GM23338 (cell line): ENCODE results near the gene RPS21. TPM values are rescaled to one million over a fixed set of nuclear protein-coding genes. Genes with fewer than 3 reads are reported as not detected.

ENCODE experiments used
- ATAC-seq: fragments of 200-7000 bp; cut with Tn5 transposase; 3 replicates; pipeline ENCODE4 v1.9.1; 2020
- DNase-seq: peaks from one replicate; pipeline ENCODE4 v3.0.0-alpha.2; 2015; ENCODE audit warnings: low spot score
- H2AFZ ChIP-seq: fragments of 200-600 bp; sonication (generic); 2 replicates; pipeline ENCODE4 v1.8.0; 2016; ENCODE audit warnings: antibody characterized with exemption, mild to moderate bottlenecking, moderate library complexity
- H3F3A ChIP-seq: fragments of 200-600 bp; sonication (generic); replicated peaks from 2 replicates; pipeline ENCODE4 v1.8.0; 2017; ENCODE audit warnings: antibody characterized with exemption, mixed run types, low read depth
- H3K27ac ChIP-seq: fragments of 200-600 bp; sonication (generic); 2 replicates; pipeline ENCODE4 v1.6.1; 2016; ENCODE audit warnings: low read depth
- H3K27me3 ChIP-seq: fragments of 200-600 bp; sonication (generic); 2 replicates; pipeline ENCODE4 v1.8.0; 2016; ENCODE audit warnings: mild to moderate bottlenecking, mixed run types, moderate library complexity; ENCODE audit not compliant: insufficient read depth
- H3K36me3 ChIP-seq: fragments of 200-600 bp; sonication (generic); 2 replicates; pipeline ENCODE4 v1.8.0; 2016; ENCODE audit warnings: mild to moderate bottlenecking; ENCODE audit not compliant: insufficient read depth
- H3K4me1 ChIP-seq: fragments of 200-600 bp; sonication (generic); 2 replicates; pipeline ENCODE4 v1.8.0; 2016; ENCODE audit warnings: mild to moderate bottlenecking, moderate library complexity; ENCODE audit not compliant: insufficient read depth
- H3K4me2 ChIP-seq: fragments of 200-600 bp; sonication (generic); 2 replicates; pipeline ENCODE4 v1.7.1; 2017; ENCODE audit warnings: mixed run types
- H3K4me3 ChIP-seq: fragments of 200-600 bp; sonication (generic); 2 replicates; pipeline ENCODE4 v1.6.1; 2016; ENCODE audit warnings: mixed run types
- H3K79me2 ChIP-seq: fragments of 200-600 bp; sonication (generic); replicated peaks from 2 replicates; pipeline ENCODE4 v1.8.0; 2017; ENCODE audit warnings: mild to moderate bottlenecking; ENCODE audit not compliant: insufficient read depth
- H3K9me2 ChIP-seq: fragments of 200-600 bp; sonication (generic); 2 replicates; pipeline ENCODE4 v1.8.0; 2017; ENCODE audit not compliant: insufficient read depth
- H4K20me1 ChIP-seq: fragments of 200-600 bp; sonication (generic); replicated peaks from 2 replicates; pipeline ENCODE4 v1.8.0; 2017; ENCODE audit warnings: mild to moderate bottlenecking; ENCODE audit not compliant: insufficient read depth
- H3K27ac Mint-ChIP-seq: 2 replicates; pipeline ENCODE4 v1.8.0; 2020; ENCODE audit warnings: inconsistent platforms, mild to moderate bottlenecking, moderate library complexity, mixed read lengths
- H3K27me3 Mint-ChIP-seq: 3 replicates; pipeline ENCODE4 v1.8.0; 2022; ENCODE audit warnings: low read depth, mild to moderate bottlenecking, moderate library complexity, mixed read lengths, inconsistent platforms; ENCODE audit not compliant: insufficient read depth, poor library complexity
- H3K36me3 Mint-ChIP-seq: 3 replicates; pipeline ENCODE4 v1.8.0; 2021; ENCODE audit warnings: low read depth, mild to moderate bottlenecking, inconsistent platforms, moderate library complexity, mixed read lengths
- H3K4me1 Mint-ChIP-seq: 3 replicates; pipeline ENCODE4 v1.8.0; 2020; ENCODE audit warnings: mild to moderate bottlenecking, inconsistent platforms, mixed read lengths
- H3K4me3 Mint-ChIP-seq: 3 replicates; pipeline ENCODE4 v1.8.0; 2021; ENCODE audit warnings: moderate library complexity, mild to moderate bottlenecking, inconsistent platforms, mixed read lengths
- H3K9me3 Mint-ChIP-seq: 3 replicates; pipeline ENCODE4 v1.8.0; 2020; ENCODE audit warnings: moderate library complexity, mild to moderate bottlenecking, inconsistent platforms, mixed read lengths
- CREB1 ChIP-seq: fragments of 250-450 bp; sonication (Bioruptor Pico); IDR thresholded peaks from 2 replicates; pipeline ENCODE4 v1.5.0; 2020; ENCODE audit warnings: low read depth, mild to moderate bottlenecking, moderate library complexity
- EZH2 ChIP-seq: fragments of 200-600 bp; sonication (generic); IDR thresholded peaks from one replicate; pipeline ENCODE4 v1.8.0; 2017; ENCODE audit warnings: antibody characterized with exemption, mild to moderate bottlenecking, low read depth; ENCODE audit not compliant: unreplicated experiment
- EZH2phosphoT487 ChIP-seq: fragments of 200-600 bp; sonication (generic); IDR thresholded peaks from one replicate; pipeline ENCODE4 v1.8.1; 2018; ENCODE audit warnings: antibody characterized with exemption; ENCODE audit not compliant: unreplicated experiment
- JUNB ChIP-seq: IDR thresholded peaks from one replicate; pipeline ENCODE4 v1.6.1; 2016; ENCODE audit warnings: antibody characterized with exemption; ENCODE audit not compliant: unreplicated experiment
- NANOG ChIP-seq: IDR thresholded peaks from 2 replicates; pipeline ENCODE4 v1.6.1; 2016; ENCODE audit warnings: antibody characterized with exemption, borderline replicate concordance
- POLR2AphosphoS5 ChIP-seq: IDR thresholded peaks from 2 replicates; pipeline ENCODE4 v1.6.1; 2016; ENCODE audit warnings: antibody characterized with exemption, low read depth
- STAT1 ChIP-seq: IDR thresholded peaks from one replicate; pipeline ENCODE4 v1.6.1; 2016; ENCODE audit warnings: antibody characterized with exemption; ENCODE audit not compliant: unreplicated experiment
- ZNF114 ChIP-seq: fragments of 250-450 bp; sonication (Bioruptor Pico); IDR thresholded peaks from 2 replicates; pipeline ENCODE4 v1.5.0; 2020; ENCODE audit warnings: mild to moderate bottlenecking, moderate library complexity
- ZNF331 ChIP-seq: fragments of 250-450 bp; sonication (Bioruptor Pico); IDR thresholded peaks from 2 replicates; pipeline ENCODE4 v1.5.0; 2020; ENCODE audit warnings: low read depth, mild to moderate bottlenecking, moderate library complexity
- polyA plus RNA-seq: library from polyadenylated mRNA; unstranded; fragments of >200 nt; fragmentation: Nextera tagmentation; extraction: Ambion mirVana; gene quantifications from 2 replicates; pipeline ENCODE4 v1.2.1, GENCODE V29; 2016
- total RNA-seq: library from RNA; depleted of rRNA; stranded (reverse); fragments of >200 nt; shearing (Covaris generic); gene quantifications from 2 replicates; pipeline ENCODE4 v1.2.3, GENCODE V29; 2014
- TF ChIP-seq, protein P1 (sequence below): IDR thresholded peaks from one replicate; pipeline ENCODE4 v1.6.1; 2018; ENCODE audit warnings: antibody characterized with exemption; ENCODE audit not compliant: unreplicated experiment
- TF ChIP-seq, protein P2 (sequence below): fragments of 250-450 bp; sonication (Bioruptor Pico); IDR thresholded peaks from 2 replicates; pipeline ENCODE4 v1.5.0; 2020; ENCODE audit warnings: mild to moderate bottlenecking, moderate library complexity
- TF ChIP-seq, protein P3 (sequence below): IDR thresholded peaks from 2 replicates; pipeline ENCODE4 v1.6.1; 2016; ENCODE audit warnings: antibody characterized with exemption
- TF ChIP-seq, protein P4 (sequence below), 2 experiments: fragments of 200-600 bp in 1 of 2; sonication (generic) in 1 of 2; conservative IDR thresholded peaks; 2 replicates each; pipeline versions ENCODE4 v1.5.1 to v1.6.1; 2016 to 2017; ENCODE audit warnings: antibody characterized with exemption in 2 of 2, low read depth in 2 of 2, mild to moderate bottlenecking in 2 of 2, moderate library complexity in 1 of 2

RPS21 gene
- total and polyA plus RNA-seq, 2 experiments from 2014 or later: 759 to 2,298 TPM

DNA sequence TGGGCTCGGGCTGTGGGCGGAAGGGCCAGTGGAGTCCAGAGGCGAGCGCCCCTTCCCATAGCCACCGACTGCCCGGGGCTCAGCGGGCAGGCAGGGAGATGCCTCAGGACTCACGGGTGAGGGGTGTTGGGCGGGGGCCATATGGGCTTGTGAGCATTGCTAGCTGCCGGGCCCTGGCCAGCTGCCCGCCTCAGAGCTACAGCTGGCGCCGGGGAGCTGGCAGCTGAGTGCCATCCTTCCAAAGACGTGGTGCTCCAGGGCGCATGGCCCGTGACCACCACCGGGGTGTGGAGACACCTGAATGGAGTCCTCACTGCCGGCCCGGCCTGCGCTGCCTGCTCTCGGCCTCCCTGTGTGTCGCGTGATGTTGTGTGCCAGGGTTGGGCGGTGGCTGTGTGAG is 51.0 kb downstream of the RPS21 start:
- H3K9me2 ChIP-seq: no peaks in the 10 kb centered on the region
- no peak overlapping the region for H3K27ac ChIP-seq
- H3K4me2 ChIP-seq: no peak overlapping the region
- H3F3A ChIP-seq: 0 out of 2 replicates have a peak, but pooled peaks cover 4% of the 10 kb centered on the region
- Mint-ChIP-seq H3K27me3 (peaks cover 20% of the 10 kb centered on the region), H3K27ac (no peak overlapping the region), H3K9me3 (no peaks in the 10 kb centered on the region), H3K4me1 (no peaks in the 10 kb centered on the region; the same call in 2 of the 3 replicates), H3K4me3 (no peak overlapping the region), H3K36me3 (no peaks in the 10 kb centered on the region)
- ATAC-seq (peak; percentile 77), DNase-seq (peak; percentile 48)
- H3K36me3 ChIP-seq: no peaks in the 10 kb centered on the region
- H4K20me1 ChIP-seq: no peaks in the 10 kb centered on the region
- no peak overlapping the region for H3K4me3 ChIP-seq
- H3K4me1 ChIP-seq: no peaks in the 10 kb centered on the region
- TF ChIP-seq NANOG (no peak), STAT1 (no peak), EZH2 (no peak), EZH2phosphoT487 (no peak), JUNB (no peak), ZNF114 (CRISPR knock-in tag) (no peak), CREB1 (CRISPR knock-in tag) (no peak), POLR2AphosphoS5 (no peak), ZNF331 (CRISPR knock-in tag) (no peak)
- TF ChIP-seq, protein P1, sequence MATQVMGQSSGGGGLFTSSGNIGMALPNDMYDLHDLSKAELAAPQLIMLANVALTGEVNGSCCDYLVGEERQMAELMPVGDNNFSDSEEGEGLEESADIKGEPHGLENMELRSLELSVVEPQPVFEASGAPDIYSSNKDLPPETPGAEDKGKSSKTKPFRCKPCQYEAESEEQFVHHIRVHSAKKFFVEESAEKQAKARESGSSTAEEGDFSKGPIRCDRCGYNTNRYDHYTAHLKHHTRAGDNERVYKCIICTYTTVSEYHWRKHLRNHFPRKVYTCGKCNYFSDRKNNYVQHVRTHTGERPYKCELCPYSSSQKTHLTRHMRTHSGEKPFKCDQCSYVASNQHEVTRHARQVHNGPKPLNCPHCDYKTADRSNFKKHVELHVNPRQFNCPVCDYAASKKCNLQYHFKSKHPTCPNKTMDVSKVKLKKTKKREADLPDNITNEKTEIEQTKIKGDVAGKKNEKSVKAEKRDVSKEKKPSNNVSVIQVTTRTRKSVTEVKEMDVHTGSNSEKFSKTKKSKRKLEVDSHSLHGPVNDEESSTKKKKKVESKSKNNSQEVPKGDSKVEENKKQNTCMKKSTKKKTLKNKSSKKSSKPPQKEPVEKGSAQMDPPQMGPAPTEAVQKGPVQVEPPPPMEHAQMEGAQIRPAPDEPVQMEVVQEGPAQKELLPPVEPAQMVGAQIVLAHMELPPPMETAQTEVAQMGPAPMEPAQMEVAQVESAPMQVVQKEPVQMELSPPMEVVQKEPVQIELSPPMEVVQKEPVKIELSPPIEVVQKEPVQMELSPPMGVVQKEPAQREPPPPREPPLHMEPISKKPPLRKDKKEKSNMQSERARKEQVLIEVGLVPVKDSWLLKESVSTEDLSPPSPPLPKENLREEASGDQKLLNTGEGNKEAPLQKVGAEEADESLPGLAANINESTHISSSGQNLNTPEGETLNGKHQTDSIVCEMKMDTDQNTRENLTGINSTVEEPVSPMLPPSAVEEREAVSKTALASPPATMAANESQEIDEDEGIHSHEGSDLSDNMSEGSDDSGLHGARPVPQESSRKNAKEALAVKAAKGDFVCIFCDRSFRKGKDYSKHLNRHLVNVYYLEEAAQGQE: no peak
- TF ChIP-seq, protein P2, sequence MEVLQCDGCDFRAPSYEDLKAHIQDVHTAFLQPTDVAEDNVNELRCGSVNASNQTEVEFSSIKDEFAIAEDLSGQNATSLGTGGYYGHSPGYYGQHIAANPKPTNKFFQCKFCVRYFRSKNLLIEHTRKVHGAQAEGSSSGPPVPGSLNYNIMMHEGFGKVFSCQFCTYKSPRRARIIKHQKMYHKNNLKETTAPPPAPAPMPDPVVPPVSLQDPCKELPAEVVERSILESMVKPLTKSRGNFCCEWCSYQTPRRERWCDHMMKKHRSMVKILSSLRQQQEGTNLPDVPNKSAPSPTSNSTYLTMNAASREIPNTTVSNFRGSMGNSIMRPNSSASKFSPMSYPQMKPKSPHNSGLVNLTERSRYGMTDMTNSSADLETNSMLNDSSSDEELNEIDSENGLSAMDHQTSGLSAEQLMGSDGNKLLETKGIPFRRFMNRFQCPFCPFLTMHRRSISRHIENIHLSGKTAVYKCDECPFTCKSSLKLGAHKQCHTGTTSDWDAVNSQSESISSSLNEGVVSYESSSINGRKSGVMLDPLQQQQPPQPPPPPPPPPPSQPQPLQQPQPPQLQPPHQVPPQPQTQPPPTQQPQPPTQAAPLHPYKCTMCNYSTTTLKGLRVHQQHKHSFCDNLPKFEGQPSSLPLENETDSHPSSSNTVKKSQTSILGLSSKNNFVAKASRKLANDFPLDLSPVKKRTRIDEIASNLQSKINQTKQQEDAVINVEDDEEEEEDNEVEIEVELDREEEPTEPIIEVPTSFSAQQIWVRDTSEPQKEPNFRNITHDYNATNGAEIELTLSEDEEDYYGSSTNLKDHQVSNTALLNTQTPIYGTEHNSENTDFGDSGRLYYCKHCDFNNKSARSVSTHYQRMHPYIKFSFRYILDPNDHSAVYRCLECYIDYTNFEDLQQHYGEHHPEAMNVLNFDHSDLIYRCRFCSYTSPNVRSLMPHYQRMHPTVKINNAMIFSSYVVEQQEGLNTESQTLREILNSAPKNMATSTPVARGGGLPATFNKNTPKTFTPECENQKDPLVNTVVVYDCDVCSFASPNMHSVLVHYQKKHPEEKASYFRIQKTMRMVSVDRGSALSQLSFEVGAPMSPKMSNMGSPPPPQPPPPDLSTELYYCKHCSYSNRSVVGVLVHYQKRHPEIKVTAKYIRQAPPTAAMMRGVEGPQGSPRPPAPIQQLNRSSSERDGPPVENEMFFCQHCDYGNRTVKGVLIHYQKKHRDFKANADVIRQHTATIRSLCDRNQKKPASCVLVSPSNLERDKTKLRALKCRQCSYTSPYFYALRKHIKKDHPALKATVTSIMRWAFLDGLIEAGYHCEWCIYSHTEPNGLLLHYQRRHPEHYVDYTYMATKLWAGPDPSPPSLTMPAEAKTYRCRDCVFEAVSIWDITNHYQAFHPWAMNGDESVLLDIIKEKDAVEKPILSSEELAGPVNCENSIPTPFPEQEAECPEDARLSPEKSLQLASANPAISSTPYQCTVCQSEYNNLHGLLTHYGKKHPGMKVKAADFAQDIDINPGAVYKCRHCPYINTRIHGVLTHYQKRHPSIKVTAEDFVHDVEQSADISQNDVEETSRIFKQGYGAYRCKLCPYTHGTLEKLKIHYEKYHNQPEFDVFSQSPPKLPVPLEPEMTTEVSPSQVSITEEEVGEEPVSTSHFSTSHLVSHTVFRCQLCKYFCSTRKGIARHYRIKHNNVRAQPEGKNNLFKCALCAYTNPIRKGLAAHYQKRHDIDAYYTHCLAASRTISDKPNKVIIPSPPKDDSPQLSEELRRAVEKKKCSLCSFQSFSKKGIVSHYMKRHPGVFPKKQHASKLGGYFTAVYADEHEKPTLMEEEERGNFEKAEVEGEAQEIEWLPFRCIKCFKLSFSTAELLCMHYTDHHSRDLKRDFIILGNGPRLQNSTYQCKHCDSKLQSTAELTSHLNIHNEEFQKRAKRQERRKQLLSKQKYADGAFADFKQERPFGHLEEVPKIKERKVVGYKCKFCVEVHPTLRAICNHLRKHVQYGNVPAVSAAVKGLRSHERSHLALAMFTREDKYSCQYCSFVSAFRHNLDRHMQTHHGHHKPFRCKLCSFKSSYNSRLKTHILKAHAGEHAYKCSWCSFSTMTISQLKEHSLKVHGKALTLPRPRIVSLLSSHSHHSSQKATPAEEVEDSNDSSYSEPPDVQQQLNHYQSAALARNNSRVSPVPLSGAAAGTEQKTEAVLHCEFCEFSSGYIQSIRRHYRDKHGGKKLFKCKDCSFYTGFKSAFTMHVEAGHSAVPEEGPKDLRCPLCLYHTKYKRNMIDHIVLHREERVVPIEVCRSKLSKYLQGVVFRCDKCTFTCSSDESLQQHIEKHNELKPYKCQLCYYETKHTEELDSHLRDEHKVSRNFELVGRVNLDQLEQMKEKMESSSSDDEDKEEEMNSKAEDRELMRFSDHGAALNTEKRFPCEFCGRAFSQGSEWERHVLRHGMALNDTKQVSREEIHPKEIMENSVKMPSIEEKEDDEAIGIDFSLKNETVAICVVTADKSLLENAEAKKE (CRISPR knock-in tag): no peak
- TF ChIP-seq, protein P3, sequence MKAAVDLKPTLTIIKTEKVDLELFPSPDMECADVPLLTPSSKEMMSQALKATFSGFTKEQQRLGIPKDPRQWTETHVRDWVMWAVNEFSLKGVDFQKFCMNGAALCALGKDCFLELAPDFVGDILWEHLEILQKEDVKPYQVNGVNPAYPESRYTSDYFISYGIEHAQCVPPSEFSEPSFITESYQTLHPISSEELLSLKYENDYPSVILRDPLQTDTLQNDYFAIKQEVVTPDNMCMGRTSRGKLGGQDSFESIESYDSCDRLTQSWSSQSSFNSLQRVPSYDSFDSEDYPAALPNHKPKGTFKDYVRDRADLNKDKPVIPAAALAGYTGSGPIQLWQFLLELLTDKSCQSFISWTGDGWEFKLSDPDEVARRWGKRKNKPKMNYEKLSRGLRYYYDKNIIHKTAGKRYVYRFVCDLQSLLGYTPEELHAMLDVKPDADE: no peak
- TF ChIP-seq, protein P4, sequence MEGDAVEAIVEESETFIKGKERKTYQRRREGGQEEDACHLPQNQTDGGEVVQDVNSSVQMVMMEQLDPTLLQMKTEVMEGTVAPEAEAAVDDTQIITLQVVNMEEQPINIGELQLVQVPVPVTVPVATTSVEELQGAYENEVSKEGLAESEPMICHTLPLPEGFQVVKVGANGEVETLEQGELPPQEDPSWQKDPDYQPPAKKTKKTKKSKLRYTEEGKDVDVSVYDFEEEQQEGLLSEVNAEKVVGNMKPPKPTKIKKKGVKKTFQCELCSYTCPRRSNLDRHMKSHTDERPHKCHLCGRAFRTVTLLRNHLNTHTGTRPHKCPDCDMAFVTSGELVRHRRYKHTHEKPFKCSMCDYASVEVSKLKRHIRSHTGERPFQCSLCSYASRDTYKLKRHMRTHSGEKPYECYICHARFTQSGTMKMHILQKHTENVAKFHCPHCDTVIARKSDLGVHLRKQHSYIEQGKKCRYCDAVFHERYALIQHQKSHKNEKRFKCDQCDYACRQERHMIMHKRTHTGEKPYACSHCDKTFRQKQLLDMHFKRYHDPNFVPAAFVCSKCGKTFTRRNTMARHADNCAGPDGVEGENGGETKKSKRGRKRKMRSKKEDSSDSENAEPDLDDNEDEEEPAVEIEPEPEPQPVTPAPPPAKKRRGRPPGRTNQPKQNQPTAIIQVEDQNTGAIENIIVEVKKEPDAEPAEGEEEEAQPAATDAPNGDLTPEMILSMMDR (conservative IDR thresholded peaks at IDR 0.05; ENCODE audit: low read depth in 2 of 2): no peak
- H3K79me2 ChIP-seq: no peaks in the 10 kb centered on the region
- H3K27me3 ChIP-seq: no peaks in the 10 kb centered on the region
- no peak overlapping the region for H2AFZ ChIP-seq
